ENCODE results near the gene ST13.

ST13 gene

GRCh38 chr22:40792451-40792850 is 64.0 kb downstream of the ST13 start (continued):
- TF ChIP-seq PRDM10 (tag by site-specific recombination; IDR thresholded peaks at IDR 0.05) = no peak

- ChIA-PET CTCF (no interaction called here), POLR2A (no interaction called here)
- TF ChIP-seq ZNF274 (IDR thresholded peaks at IDR 0.05; ENCODE audit: low read length) = no peak
- no peak for TF ChIP-seq ZNF274 (tag by site-specific recombination; IDR thresholded peaks at IDR 0.05; ENCODE audit: borderline replicate concordance)
- no peak for TF ChIP-seq ZNF692 (tag by site-specific recombination; IDR thresholded peaks at IDR 0.05)
- no peak for TF ChIP-seq ZSCAN18 (tag by site-specific recombination; IDR thresholded peaks at IDR 0.05)
- TF ChIP-seq ZNF248 (tag by site-specific recombination; IDR thresholded peaks at IDR 0.05) = no peak
- TF ChIP-seq ZBTB44 (tag by site-specific recombination; IDR thresholded peaks at IDR 0.05) = no peak
- no peak for TF ChIP-seq TSHZ1 (tag by site-specific recombination; IDR thresholded peaks at IDR 0.05; ENCODE audit: borderline replicate concordance)
- no peak for TF ChIP-seq ZNF202 (tag by site-specific recombination; IDR thresholded peaks at IDR 0.05; ENCODE audit: borderline replicate concordance)
- no peak for TF ChIP-seq ZBTB6 (tag by site-specific recombination; IDR thresholded peaks at IDR 0.05)
- TF ChIP-seq ZNF830 (tag by site-specific recombination; IDR thresholded peaks at IDR 0.05; ENCODE audit: low read depth) = no peak
- no peak for TF ChIP-seq ZFP3 (tag by site-specific recombination; IDR thresholded peaks at IDR 0.05; ENCODE audit: low read depth)
- no peak for TF ChIP-seq ZNF626 (tag by site-specific recombination; IDR thresholded peaks at IDR 0.05)
- TF ChIP-seq PATZ1 (tag by site-specific recombination; IDR thresholded peaks at IDR 0.05) = no peak
- TF ChIP-seq ZNF138 (tag by site-specific recombination; IDR thresholded peaks at IDR 0.05; ENCODE audit: borderline replicate concordance) = no peak
- no peak for TF ChIP-seq ZNF658 (tag by site-specific recombination; IDR thresholded peaks at IDR 0.05)
- no peak for TF ChIP-seq ZNF660 (tag by site-specific recombination; IDR thresholded peaks at IDR 0.05)
- TF ChIP-seq ZFP69B (tag by site-specific recombination; IDR thresholded peaks at IDR 0.05) = no peak
- no peak for TF ChIP-seq KLF16 (tag by site-specific recombination; IDR thresholded peaks at IDR 0.05)
- Histone ChIP-seq H3K9me3 (ENCODE audit: control insufficient read depth, insufficient read depth, low read depth, low read length) (no peaks in the 10 kb centered on the region), H3K27ac (ENCODE audit: extremely low read depth, low read depth, low read length) (no peak overlapping the region), H3K36me3 (ENCODE audit: control insufficient read depth in 2 of 2, insufficient read depth in 1 of 2, low read length in 2 of 2) (peaks cover 43 to 50% of the 10 kb centered on the region in 2 experiments), H3K4me3 (ENCODE audit: low read depth, low read length) (no peak overlapping the region), H3K4me1 (ENCODE audit: control insufficient read depth, insufficient read depth, low read length) (no peaks in the 10 kb centered on the region)
Observed at GRCh38 chr22:40791241-40791640, 65.2 kb downstream of the ST13 start.

Data from HEK293 (cell line).